SK-N-SH treated with all-trans-retinoic acid at 6 μM for 48 hours (cell line): Measurements from ENCODE around the gene HOXA7.

Source experiments
- BACH2 ChIP-seq: fragments of 250-450 bp; sonication (Bioruptor Pico); IDR thresholded peaks from 2 replicates; pipeline ENCODE4 v1.9.0; 2021; ENCODE audit warnings: mild to moderate bottlenecking, borderline replicate concordance
- CSDC2 ChIP-seq: fragments of 250-450 bp; sonication (Bioruptor Pico); IDR thresholded peaks from 2 replicates; pipeline ENCODE4 v1.5.0; 2020; ENCODE audit warnings: mild to moderate bottlenecking, moderate library complexity
- ESRRG ChIP-seq: fragments of 250-450 bp; sonication (Bioruptor Pico); IDR thresholded peaks from 2 replicates; pipeline ENCODE4 v1.6.1; 2021; ENCODE audit warnings: mild to moderate bottlenecking
- GLIS3 ChIP-seq: fragments of 250-450 bp; sonication (Bioruptor Pico); IDR thresholded peaks from 2 replicates; pipeline ENCODE4 v1.5.0; 2020; ENCODE audit warnings: mild to moderate bottlenecking, moderate library complexity
- PATZ1 ChIP-seq: fragments of 250-450 bp; sonication (Bioruptor Pico); IDR thresholded peaks from 2 replicates; pipeline ENCODE4 v1.8.0; 2020; ENCODE audit warnings: mild to moderate bottlenecking, moderate library complexity, borderline replicate concordance
- TCF4 ChIP-seq: fragments of 250-450 bp; sonication (Bioruptor Pico); IDR thresholded peaks from 2 replicates; pipeline ENCODE4 v1.8.0; 2021; ENCODE audit warnings: mild to moderate bottlenecking, moderate library complexity, borderline replicate concordance
- TOX ChIP-seq: fragments of 250-450 bp; sonication (Bioruptor Pico); IDR thresholded peaks from 2 replicates; pipeline ENCODE4 v1.8.0; 2021; ENCODE audit warnings: mild to moderate bottlenecking, moderate library complexity, borderline replicate concordance

GRCh38 chr7:27140126-27140857, 16.2 kb downstream of the HOXA7 start:
- TF ChIP-seq TCF4 (CRISPR knock-in tag) (no peak), TOX (CRISPR knock-in tag) (no peak), ESRRG (CRISPR knock-in tag) (no peak), PATZ1 (no peak), CSDC2 (CRISPR knock-in tag) (no peak), GLIS3 (CRISPR knock-in tag) (no peak), BACH2 (CRISPR knock-in tag) (no peak)
